ENCODE data around the gene LAMB1.

LAMB1 gene

DNA sequence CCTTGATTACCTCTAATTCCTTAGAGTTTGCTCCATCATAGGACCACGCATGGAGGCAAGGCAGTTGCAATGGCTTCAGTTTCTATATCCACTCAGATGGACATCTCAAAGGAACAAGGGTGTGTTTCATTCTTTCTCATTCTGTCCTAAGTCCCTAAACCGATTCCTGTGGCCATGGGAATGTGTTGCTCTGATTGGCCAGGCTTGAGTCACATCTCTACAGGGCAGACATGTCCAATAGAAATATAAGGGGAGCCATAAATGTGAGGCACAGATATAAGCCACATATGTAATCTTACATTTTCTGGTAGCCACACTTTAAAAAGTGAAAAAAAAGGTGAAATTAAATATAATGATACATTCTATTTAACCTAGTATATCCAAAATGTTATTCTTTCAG, 128.8 kb downstream of the LAMB1 start:
- DNase-seq, result no peak
